Psoas muscle (tissue), 8 donors: ENCODE results near the gene UBE2M. TPM values are rescaled to one million over a fixed set of nuclear protein-coding genes. Genes with fewer than 3 reads are reported as not detected.

ENCODE experiments used
- ATAC-seq, 4 donors: fragments of 200-7000 bp; cut with Tn5 transposase; one replicate each; pipeline ENCODE4 v1.9.1; 2020; ENCODE audit warnings: moderate library complexity in 3 of 4, mild to moderate bottlenecking in 2 of 4
- DNase-seq, 2 donors: peaks; one replicate each; pipeline ENCODE4 v3.0.0-alpha.2; 2020
- H3K27ac ChIP-seq: fragments of 200-600 bp; one replicate; pipeline ENCODE4 v1.8.0; 2022
- H3K27me3 ChIP-seq, 3 donors: fragments of 200-600 bp in 1 of 3; one replicate each; pipeline versions ENCODE4 v1.6.1 to v1.8.0; 2013 to 2022; ENCODE audit warnings: low read length in 2 of 3, mild to moderate bottlenecking in 2 of 3, moderate library complexity in 1 of 3; ENCODE audit not compliant: insufficient read depth in 3 of 3
- H3K36me3 ChIP-seq, 2 donors: fragments of 200-600 bp in 1 of 2; one replicate each; pipeline versions ENCODE4 v1.6.1 to v1.8.0; 2013 to 2022; ENCODE audit warnings: low read depth in 1 of 2, mild to moderate bottlenecking in 1 of 2, moderate library complexity in 1 of 2; ENCODE audit not compliant: insufficient read depth in 1 of 2
- H3K4me1 ChIP-seq: fragments of 200-600 bp; one replicate; pipeline ENCODE4 v1.8.0; 2022
- H3K4me3 ChIP-seq: fragments of 200-600 bp; one replicate; pipeline ENCODE4 v1.8.0; 2022; ENCODE audit warnings: mild to moderate bottlenecking
- H3K9me3 ChIP-seq: fragments of 200-600 bp; one replicate; pipeline ENCODE4 v1.8.0; 2022
- CTCF ChIP-seq: fragments of 200-600 bp; IDR thresholded peaks from one replicate; pipeline ENCODE4 v1.8.0; 2022; ENCODE audit warnings: antibody characterized with exemption
- WGBS, 3 donors: extraction: QIAGEN DNeasy Blood & Tissue Kit; methylation state at CpG; one replicate each; pipeline versions ENCODE4 v1.1.6 to v1.1.7; 2013; 5-methylcytosine and 5-hydroxymethylcytosine counted together
- intact Hi-C, 2 donors: fragments of 100-400 bp; cut with DNase I; formaldehyde crosslinking; loops; one replicate each; pipeline versions ENCODE4 v1.11.0 to v1.14.2; 2022
- polyA plus RNA-seq, 3 donors: library from polyadenylated mRNA; stranded (reverse); fragments of 200-250 nt; gene quantifications; one replicate each; pipeline ENCODE4 v1.2.3, GENCODE V29; 2013
- total RNA-seq, 4 donors: library from RNA; stranded (reverse); fragmentation: NEBNext Ultra II Directional in 2 of 4; extraction: Animal tissue kit (Norgen Biotek cat#: 25700) in 2 of 4; gene quantifications; one replicate each; pipeline versions ENCODE4 v1.2.1 to v1.2.4, GENCODE V29; 2021 to 2023
- donor health status: healthy with polysubstance abuse.
- donor health status: DM: no; HTN: no; CAD: no; lungs with moderate emphysema.
- donor health status: Bipolar disorder and iron deficiency.
- donor health status: healthy.
- donor health status: DM: yes; HTN: yes; CAD: no.
- donor health status: DM: no; HTN: no; CAD: no.
- donor health status: DM: no; HTN: no; CAD: no.
- donor health status: DM: yes; HTN: yes; CAD: no.

The UBE2M gene
- total and polyA plus RNA-seq, 7 donors = 86.8 to 146 (median 144) TPM

- Histone ChIP-seq H3K4me3 (no peak overlapping the region), H3K36me3 (peaks cover 0 to 12% of the 10 kb centered on the region in 2 donors), H3K27me3 (no peaks in the 10 kb centered on the region), H3K27ac (no peak overlapping the region), H3K9me3 (no peaks in the 10 kb centered on the region), H3K4me1 (peaks cover 49% of the 10 kb centered on the region)
- peak in 1 of 2 donors; percentile 32 for DNase-seq
- no peak for TF ChIP-seq CTCF
- ATAC-seq = no peak
- intact Hi-C loops = no loop called here
These were observed 2.5 kb upstream of the UBE2M start for GRCh38 chr19:58560921-58561320.

GRCh38 chr19:58560007-58560887, 1.8 kb upstream of the UBE2M start:
- H3K27ac ChIP-seq = peak overlapping the region; percentile 96
- intact Hi-C loops = no loop called here
- WGBS, 3 donors = 76 to 83% (median 79%) methylated on average over 8 of the region's 8 CpGs
- ATAC-seq (no peak), DNase-seq (peak in 1 of 2 donors; percentile 51)
- no peaks in the 10 kb centered on the region for H3K9me3 ChIP-seq
- H3K4me1 ChIP-seq = peaks cover 55% of the 10 kb centered on the region
- H3K36me3 ChIP-seq = peaks cover 0 to 16% of the 10 kb centered on the region in 2 donors
- TF ChIP-seq CTCF = no peak
- H3K27me3 ChIP-seq = no peaks in the 10 kb centered on the region
- H3K4me3 ChIP-seq = peak overlapping the region; percentile 84

GRCh38 chr19:58559275-58560006, 1.0 kb upstream of the UBE2M start:
- H3K4me3 ChIP-seq = peak overlapping the region; percentile 84
- DNase-seq (peak; percentile 94 to 96), ATAC-seq (peak; percentile 70 to 74 (median 70))
- H3K36me3 ChIP-seq = peaks cover 0 to 16% of the 10 kb centered on the region in 2 donors
- no peaks in the 10 kb centered on the region for H3K9me3 ChIP-seq
- intact Hi-C loops = loop anchor here (1.0 kb wide), 2 partner anchors 11 to 14 kb away; partner anchors contain the start of gene MZF1 (in 1 of the 2)
- WGBS, 3 donors = 0 to 2% (median 1%) methylated on average over 32 to 33 of the region's 33 CpGs
- no peak for TF ChIP-seq CTCF
- H3K27me3 ChIP-seq = no peaks in the 10 kb centered on the region
- peak overlapping the region; percentile 96 for H3K27ac ChIP-seq
- H3K4me1 ChIP-seq = peaks cover 56% of the 10 kb centered on the region

- peak; percentile 99 to 100 for DNase-seq
- Histone ChIP-seq H3K4me1 (peaks cover 63% of the 10 kb centered on the region), H3K27me3 (no peaks in the 10 kb centered on the region), H3K27ac (peak overlapping the region; percentile 96), H3K36me3 (peaks cover 0 to 17% of the 10 kb centered on the region in 2 donors), H3K4me3 (peak overlapping the region; percentile 84), H3K9me3 (no peaks in the 10 kb centered on the region)
- intact Hi-C loops = loop anchor here (1.0 kb wide), 2 partner anchors 12 to 15 kb away; partner anchors contain the start of gene MZF1 (in 1 of the 2)
- WGBS, 3 donors = 1% methylated on average over 54 to 76 of the region's 76 CpGs
- ATAC-seq = peak; percentile 79 to 83 (median 82)
- no peak for TF ChIP-seq CTCF
These were observed 338 bp upstream of the UBE2M start for GRCh38 chr19:58558623-58559274.
